Non-pigmented ciliary epithelial cell (primary cell): Measurements from ENCODE around the gene SMIM14.
"Not testable (repeated sequence)": the region's sequence is repeated elsewhere in the genome, so short reads cannot be mapped to it uniquely, and the experiment has no call there.

Source experiments
- DNase-seq: peaks from one replicate; pipeline ENCODE4 v3.0.0-alpha.2; 2010; ENCODE audit warnings: low read depth

SMIM14 gene

GRCh38 chr4:39638354-39639239 is at the start of gene SMIM14:
TSS of gene SMIM14 (minus strand) at chr4:39638865. CDS start at chr4:39605145, 33,720 bp downstream.
- DNase-seq, result peak; percentile 86

DNA sequence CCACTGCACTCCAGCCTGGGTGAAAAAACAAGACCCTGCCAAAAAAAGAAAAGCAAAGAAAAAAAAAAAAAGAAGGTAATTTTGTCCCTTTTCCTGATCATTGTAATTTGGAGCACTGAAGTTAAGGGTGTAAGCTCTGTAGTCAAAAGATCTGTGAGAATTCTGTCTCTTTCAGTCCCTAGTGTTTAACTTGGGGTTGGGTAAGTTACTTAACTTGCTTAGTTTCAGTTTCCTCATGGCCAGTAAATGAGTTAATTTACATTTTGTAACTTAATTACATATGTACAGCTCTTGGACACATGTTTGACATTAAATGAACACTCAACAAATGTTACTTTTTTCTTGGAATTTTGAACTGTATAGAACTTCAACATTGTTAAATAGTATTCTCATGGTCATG is 48.3 kb upstream of the SMIM14 start:
- DNase-seq, result no peak

DNA sequence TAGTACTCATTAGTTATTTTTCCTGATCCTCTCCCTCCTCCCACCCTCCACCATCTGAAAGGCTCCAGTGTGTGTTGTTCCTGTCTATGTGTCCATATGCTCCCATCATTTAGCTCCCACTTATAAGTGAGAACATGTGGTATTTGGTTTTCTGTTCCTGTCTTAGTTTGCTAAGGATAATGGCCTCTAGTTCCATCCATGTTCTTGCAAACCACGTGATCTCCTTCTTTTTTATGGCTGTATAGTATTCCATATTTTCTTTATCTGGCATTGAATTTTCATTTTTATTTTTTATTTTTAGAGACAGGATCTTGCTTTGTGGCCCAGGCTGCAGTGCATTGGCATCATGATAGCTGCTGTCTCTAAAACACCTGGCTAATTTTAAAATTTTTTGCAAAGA is 47.3 kb upstream of the SMIM14 start:
- DNase-seq, result no peak

- no peak for DNase-seq
Observed at GRCh38 chr4:39682138-39682537, 43.5 kb upstream of the SMIM14 start.

DNA sequence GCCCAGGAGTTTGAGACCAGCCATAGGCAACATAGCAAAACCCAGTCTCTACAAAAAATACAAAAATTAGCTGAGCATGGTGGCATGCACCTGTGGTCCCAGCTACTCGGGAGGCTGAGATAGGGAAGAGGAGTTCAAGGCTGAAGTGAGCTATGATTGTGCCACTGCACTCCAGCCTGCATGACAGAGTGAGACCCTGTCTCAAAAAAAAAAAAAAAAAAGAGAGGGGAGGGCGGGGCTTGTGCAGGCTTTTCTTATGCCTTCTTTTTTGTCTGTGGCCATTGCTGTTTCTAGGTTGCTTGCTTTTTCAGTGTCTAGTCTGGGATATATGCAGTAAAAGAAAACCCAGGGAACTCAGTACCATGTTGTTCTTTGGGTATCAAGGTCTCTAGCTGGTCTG is 42.3 kb upstream of the SMIM14 start:
- not testable (repeated sequence) for DNase-seq

DNA sequence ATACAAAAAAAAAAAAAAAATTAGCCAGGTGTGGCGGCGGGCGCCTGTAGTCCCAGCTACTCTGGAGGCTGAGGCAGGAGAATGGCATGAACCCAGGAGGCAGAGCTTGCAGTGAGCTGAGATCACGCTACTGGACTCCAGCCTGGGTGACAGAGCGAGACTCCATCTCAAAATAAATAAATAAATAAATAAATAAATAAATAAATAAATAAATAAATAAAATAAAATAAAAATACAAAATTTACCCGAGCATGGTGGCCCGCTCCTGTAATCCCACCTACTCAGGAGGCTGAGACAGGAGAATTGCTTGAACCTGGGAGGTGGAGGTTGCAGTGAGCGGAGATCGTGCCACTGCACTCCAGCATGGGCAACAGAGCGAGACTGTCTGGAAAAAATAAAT is 37.0 kb upstream of the SMIM14 start:
- DNase-seq, result not testable (repeated sequence)

DNA sequence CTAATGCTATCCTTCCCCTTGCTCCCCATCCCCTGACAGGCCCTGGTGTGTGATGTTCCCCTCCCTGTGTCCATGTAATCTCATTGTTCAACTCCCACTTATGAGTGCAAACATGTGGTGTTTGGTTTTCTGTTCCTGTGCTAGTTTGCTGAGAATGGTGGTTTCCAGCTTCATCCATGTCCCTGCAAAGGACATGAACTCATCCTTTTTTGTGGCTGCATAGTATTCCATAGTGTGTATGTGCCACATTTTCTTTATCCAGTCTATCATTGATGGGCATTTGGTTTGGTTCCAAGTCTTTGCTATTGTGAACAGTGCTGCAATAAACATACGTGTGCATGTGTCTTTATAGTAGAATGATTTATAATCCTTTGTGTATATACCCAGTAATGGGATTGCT is 31.6 kb upstream of the SMIM14 start:
- not testable (repeated sequence) for DNase-seq

- DNase-seq, result no peak
Observed at GRCh38 chr4:39668887-39669286, 30.2 kb upstream of the SMIM14 start.

- no peak for DNase-seq
Observed at GRCh38 chr4:39667706-39668105, 29.0 kb upstream of the SMIM14 start.

DNA sequence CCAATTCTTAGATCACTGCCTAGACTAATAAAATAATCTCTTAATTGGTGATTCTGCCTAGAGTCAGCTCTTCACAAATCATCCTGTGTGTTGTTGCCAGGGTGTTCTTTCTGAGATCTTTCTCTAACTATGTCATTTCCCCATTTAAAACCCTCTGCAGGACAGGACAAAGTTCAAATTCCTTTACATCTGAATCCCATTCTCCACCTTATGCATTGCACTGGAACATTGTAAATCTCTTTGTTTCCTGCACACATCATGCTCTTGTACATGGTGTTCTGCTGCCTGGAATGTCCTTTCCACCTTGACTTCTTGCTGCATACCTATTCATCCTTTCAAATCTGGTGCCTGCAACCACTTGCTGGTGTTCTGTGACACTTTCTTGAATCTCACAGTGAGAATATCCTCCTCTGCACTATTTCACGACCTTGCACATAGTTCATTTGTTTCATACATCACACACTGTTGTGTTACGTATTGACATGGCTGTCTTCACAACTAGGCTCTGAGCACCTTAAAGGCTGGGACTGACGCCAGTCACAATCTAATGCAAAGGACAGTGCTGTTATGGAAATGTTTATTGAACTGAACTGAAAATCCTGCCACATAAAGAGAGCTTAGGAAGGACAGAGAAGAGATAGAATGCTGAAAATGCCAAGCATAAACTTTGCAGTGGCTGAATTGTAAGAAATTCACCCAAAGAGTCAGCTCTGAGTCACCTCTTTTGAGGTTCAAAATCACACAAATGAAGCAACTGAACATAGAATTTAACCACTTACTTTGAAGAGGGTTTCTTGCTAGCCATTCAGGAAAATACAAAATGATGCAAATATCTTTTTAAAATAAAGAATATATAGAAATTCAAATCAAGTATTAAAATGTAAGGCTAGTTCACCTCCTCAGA is 26.4 kb upstream of the SMIM14 start:
- DNase-seq, result peak; percentile 9

GRCh38 chr4:39662683-39663082 is 24.0 kb upstream of the SMIM14 start:
- DNase-seq, result no peak

- no peak for DNase-seq
Observed at GRCh38 chr4:39660757-39661156, 22.1 kb upstream of the SMIM14 start.

DNA sequence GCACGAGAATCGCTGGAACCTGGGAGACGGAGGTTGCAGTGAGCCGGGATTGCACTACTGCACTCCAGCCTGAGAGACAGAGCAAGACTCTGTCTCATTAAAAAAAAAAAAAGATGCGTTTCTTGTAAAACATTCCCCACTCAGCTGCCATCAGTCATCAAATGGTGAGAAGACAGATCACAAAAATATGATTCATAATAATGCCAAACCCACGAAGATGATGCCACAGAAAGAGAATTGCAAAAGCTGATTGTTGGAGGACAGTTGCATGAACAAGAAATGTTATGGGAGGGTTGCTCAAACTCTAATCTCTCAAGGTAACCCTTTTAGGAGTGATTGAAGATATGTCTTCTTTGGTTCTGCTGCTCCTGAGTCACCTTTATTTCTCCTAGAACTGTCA is 21.4 kb upstream of the SMIM14 start:
- DNase-seq, result no peak

GRCh38 chr4:39658756-39659155 is 20.1 kb upstream of the SMIM14 start:
- DNase-seq, result no peak

GRCh38 chr4:39657465-39657864 is 18.8 kb upstream of the SMIM14 start:
- no peak for DNase-seq

GRCh38 chr4:39656638-39657037 is 18.0 kb upstream of the SMIM14 start:
- DNase-seq, result not testable (repeated sequence)

- no peak for DNase-seq
Observed at GRCh38 chr4:39655876-39656275, 17.2 kb upstream of the SMIM14 start.

GRCh38 chr4:39655211-39655610 is 16.5 kb upstream of the SMIM14 start:
- DNase-seq, result no peak

DNA sequence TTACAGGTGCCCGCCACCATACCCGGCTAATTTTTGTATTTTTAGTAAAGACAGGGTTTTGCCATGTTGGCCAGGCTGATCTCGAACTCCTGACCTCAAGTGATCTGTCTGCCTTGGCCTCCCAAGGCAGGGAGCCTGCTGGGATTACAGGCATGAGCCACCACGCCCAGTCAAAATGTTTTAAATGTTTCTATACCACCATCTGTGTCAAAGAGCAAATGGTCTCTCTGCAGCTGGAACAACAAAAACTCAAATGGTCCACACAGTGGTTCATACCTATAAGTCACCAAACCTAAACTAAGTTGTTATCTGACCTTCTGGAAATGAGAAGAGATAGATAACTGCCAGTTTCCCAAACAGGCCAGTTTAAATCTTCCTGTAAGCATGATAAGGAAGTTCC is 12.9 kb upstream of the SMIM14 start:
- DNase-seq, result not testable (repeated sequence)

DNA sequence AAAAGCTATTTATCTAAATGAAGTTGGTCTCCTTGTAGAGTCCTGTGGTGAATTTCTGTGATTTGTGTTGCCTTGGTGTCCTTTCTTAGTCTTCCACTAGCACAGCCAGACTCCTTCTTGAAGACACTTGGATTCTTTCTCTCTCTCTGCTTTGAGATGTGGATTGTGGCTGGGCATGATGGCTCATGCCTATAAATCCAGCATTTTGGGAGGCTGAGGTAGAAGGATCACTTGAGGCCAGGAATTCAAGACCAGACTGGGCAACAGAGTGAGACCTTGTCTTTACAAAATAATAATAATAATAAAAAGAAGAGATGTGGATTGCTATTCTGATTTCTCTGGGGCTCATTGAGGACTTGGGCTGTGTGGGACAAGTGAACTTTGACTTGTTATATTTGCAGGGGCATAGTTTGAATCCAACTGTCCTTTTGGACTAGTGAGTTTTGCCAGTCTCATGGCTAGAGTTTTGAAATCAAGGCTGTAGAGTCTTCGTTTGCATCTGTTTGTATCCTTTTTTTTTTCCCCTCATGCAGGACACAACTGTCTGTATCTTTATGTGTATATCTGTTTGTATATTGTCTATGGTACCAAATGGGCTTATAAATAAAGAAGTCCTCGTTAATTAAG is 11.1 kb upstream of the SMIM14 start:
- no peak for DNase-seq

- no peak for DNase-seq
Observed at GRCh38 chr4:39648827-39649558, 10.3 kb upstream of the SMIM14 start.

GRCh38 chr4:39648213-39648612 is 9.5 kb upstream of the SMIM14 start:
- DNase-seq, result no peak
